IMR-90 (cell line): ENCODE data around the gene RERE. TPM values are rescaled to one million over a fixed set of nuclear protein-coding genes. Genes with fewer than 3 reads are reported as not detected.

ENCODE experiments used
- ATAC-seq: fragments of 200-7000 bp; cut with Tn5 transposase; 2 replicates; pipeline ENCODE4 v1.9.1; 2020; ENCODE audit warnings: low read depth, mild to moderate bottlenecking, moderate library complexity
- BruUV-seq: library from RNA; stranded (reverse); fragments of 400-500 nt; replicated peaks from 2 replicates; lab custom pipeline; 2021; lab: Mats Ljungman, UMichigan
- CTCF ChIA-PET: fragments of 300-600 bp; formaldehyde crosslinking; extraction: SDS; loops from one replicate; lab custom pipeline; 2021; ENCODE audit warnings: antibody characterized with exemption; lab: Yijun Ruan, JAX
- POLR2A ChIA-PET: fragments of 300-600 bp; sonication (Branson Sonifier 250); formaldehyde crosslinking; loops from one replicate; lab custom pipeline; 2022; ENCODE audit warnings: antibody characterized with exemption; ENCODE audit not compliant: unreplicated experiment; lab: Charles Lee
- DNase-seq: peaks from one replicate; pipeline ENCODE4 v3.0.0; 2013
- H2AFZ ChIP-seq: replicated peaks from 2 replicates; pipeline ENCODE3; 2013; ENCODE audit warnings: low read length, mild to moderate bottlenecking; ENCODE audit not compliant: poor library complexity
- H2AK5ac ChIP-seq: 2 replicates; pipeline ENCODE4 v1.6.1; 2013; ENCODE audit warnings: low read depth, low read length, inconsistent platforms
- H2AK9ac ChIP-seq: replicated peaks from 2 replicates; pipeline ENCODE3; 2013; ENCODE audit warnings: mild to moderate bottlenecking, low read depth, low read length, moderate library complexity; ENCODE audit not compliant: poor library complexity
- H2BK120ac ChIP-seq: 2 replicates; pipeline ENCODE4 v1.6.1; 2013; ENCODE audit warnings: low read depth, low read length, inconsistent platforms
- H2BK15ac ChIP-seq: 3 replicates; pipeline ENCODE4 v1.6.1; 2013; ENCODE audit warnings: low read depth, low read length, inconsistent platforms
- H2BK20ac ChIP-seq: 2 replicates; pipeline ENCODE4 v1.6.1; 2013; ENCODE audit warnings: low read depth, mild to moderate bottlenecking, inconsistent platforms, low read length, moderate library complexity
- H2BK5ac ChIP-seq: 2 replicates; pipeline ENCODE4 v1.6.1; 2013; ENCODE audit warnings: mild to moderate bottlenecking, low read depth, low read length, inconsistent platforms; ENCODE audit not compliant: poor library complexity, severe bottlenecking
- H3K14ac ChIP-seq: replicated peaks from 2 replicates; pipeline ENCODE4 v1.6.1; 2013; ENCODE audit warnings: low read depth, low read length, inconsistent platforms
- H3K18ac ChIP-seq: 2 replicates; pipeline ENCODE4 v1.6.1; 2013; ENCODE audit warnings: low read depth, low read length, control low read depth
- H3K23ac ChIP-seq: 2 replicates; pipeline ENCODE4 v1.6.1; 2013; ENCODE audit warnings: low read depth, low read length, inconsistent platforms
- H3K27ac ChIP-seq: 2 replicates; pipeline ENCODE4 v1.5.1; 2013; ENCODE audit warnings: mild to moderate bottlenecking, control low read depth, low read length; ENCODE audit not compliant: insufficient read depth
- H3K27me3 ChIP-seq: 2 replicates; pipeline ENCODE4 v1.6.1; 2013; ENCODE audit warnings: low read length; ENCODE audit not compliant: control insufficient read depth, insufficient read depth
- H3K36me3 ChIP-seq: 2 replicates; pipeline ENCODE4 v1.6.1; 2013; ENCODE audit warnings: low read length, mixed read lengths; ENCODE audit not compliant: control insufficient read depth, insufficient read depth
- H3K4ac ChIP-seq: 2 replicates; pipeline ENCODE4 v1.6.1; 2013; ENCODE audit warnings: low read depth, low read length, inconsistent platforms
- H3K4me1 ChIP-seq: 2 replicates; pipeline ENCODE4 v1.6.1; 2013; ENCODE audit warnings: low read length, mixed read lengths; ENCODE audit not compliant: control insufficient read depth, insufficient read depth
- H3K4me2 ChIP-seq: 2 replicates; pipeline ENCODE4 v1.6.1; 2013; ENCODE audit warnings: low read depth, mild to moderate bottlenecking, control low read depth, low read length, moderate library complexity
- H3K4me3 ChIP-seq: 2 replicates; pipeline ENCODE4 v1.5.1; 2013; ENCODE audit warnings: low read depth, mild to moderate bottlenecking, control low read depth, low read length, moderate library complexity; ENCODE audit not compliant: insufficient read depth
- H3K56ac ChIP-seq: 2 replicates; pipeline ENCODE4 v1.6.1; 2013; ENCODE audit warnings: low read length, inconsistent platforms; ENCODE audit not compliant: insufficient read depth; ENCODE audit errors: extremely low read depth
- H3K79me1 ChIP-seq, 2 experiments: 2 replicates each; pipeline ENCODE4 v1.6.1; 2013; ENCODE audit warnings: low read length in 2 of 2, inconsistent platforms in 1 of 2, low read depth in 1 of 2
- H3K9ac ChIP-seq: 2 replicates; pipeline ENCODE4 v1.6.1; 2013; ENCODE audit warnings: low read depth, low read length, control low read depth
- H3K9me1 ChIP-seq: 2 replicates; pipeline ENCODE4 v1.6.1; 2013; ENCODE audit warnings: low read length, inconsistent platforms; ENCODE audit not compliant: insufficient read depth
- H3K9me3 ChIP-seq: 2 replicates; pipeline ENCODE4 v1.6.1; 2013; ENCODE audit warnings: low read length; ENCODE audit not compliant: control insufficient read depth, insufficient read depth
- H4K20me1 ChIP-seq: 2 replicates; pipeline ENCODE4 v1.6.1; 2013; ENCODE audit warnings: low read length, inconsistent platforms; ENCODE audit not compliant: insufficient read depth
- H4K5ac ChIP-seq: 2 replicates; pipeline ENCODE4 v1.6.1; 2013; ENCODE audit warnings: mild to moderate bottlenecking, low read depth, low read length, control low read depth
- H4K8ac ChIP-seq, 2 experiments: 2 replicates each; pipeline ENCODE4 v1.6.1; 2013; ENCODE audit warnings: low read depth in 2 of 2, low read length in 2 of 2, control low read depth in 1 of 2, inconsistent platforms in 1 of 2
- H4K91ac ChIP-seq: 2 replicates; pipeline ENCODE4 v1.6.1; 2013; ENCODE audit warnings: low read depth, low read length, inconsistent platforms; ENCODE audit not compliant: insufficient read depth
- FOS ChIP-seq: fragments of 150-350 bp; IDR thresholded peaks from 2 replicates; pipeline ENCODE4 v1.6.1; 2016; ENCODE audit warnings: low read depth, low read length
- MAFK ChIP-seq: IDR thresholded peaks from 2 replicates; pipeline ENCODE4 v1.6.1; 2012; ENCODE audit warnings: low read depth, low read length, improper control_type of control experiment
- MAZ ChIP-seq: IDR thresholded peaks from 2 replicates; pipeline ENCODE4 v1.6.1; 2012; ENCODE audit warnings: low read depth, mild to moderate bottlenecking, low read length, improper control_type of control experiment, moderate library complexity, borderline replicate concordance
- NFE2L2 ChIP-seq: fragments of 150-350 bp; IDR thresholded peaks from 2 replicates; pipeline ENCODE4 v1.6.1; 2016; ENCODE audit warnings: low read depth, mild to moderate bottlenecking, low read length
- WGBS, 2 experiments: methylation state at CpG; one replicate each; pipeline versions ENCODE4 v1.1.5 to v1.1.7; 2013; ENCODE audit warnings: missing lambda C conversion rate in 2 of 2; ENCODE audit not compliant: insufficient read length in 1 of 2; ENCODE audit errors: extremely low coverage in 2 of 2; 5-methylcytosine and 5-hydroxymethylcytosine counted together
- dilution Hi-C: fragments of 300-500 bp; cut with HindIII; formaldehyde crosslinking; loops from one replicate; pipeline ENCODE4 v1.14.3; 2018; ENCODE audit warnings: low sequenced_read_pairs; ENCODE audit not compliant: unreplicated experiment
- in situ Hi-C: fragments of 300-500 bp; cut with MboI; formaldehyde crosslinking; loops from 3 replicates; pipeline ENCODE4 v1.14.3; 2019; ENCODE audit warnings: low sequenced_read_pairs, inconsistent platforms, mixed read lengths
- intact Hi-C: fragments of 100-400 bp; cut with micrococcal nuclease; formaldehyde crosslinking; loops from 2 replicates; pipeline ENCODE4 v1.10.0; 2022
- polyA plus RNA-seq, 3 experiments: library from polyadenylated mRNA; depleted of rRNA; stranded (reverse); fragments of >200 nt; gene quantifications; 2 replicates each; pipeline ENCODE4 v1.2.3, GENCODE V29; 2012; ENCODE audit warnings: low replicate concordance in 1 of 3
- total RNA-seq: library from RNA; depleted of rRNA; stranded (reverse); fragments of >200 nt; gene quantifications from 2 replicates; pipeline ENCODE4 v1.2.3, GENCODE V29; 2012

The RERE gene
- total and polyA plus RNA-seq, 2 of the 4 experiments (the other 2 are of a cell fraction) = 11.5 to 25.1 TPM

DNA sequence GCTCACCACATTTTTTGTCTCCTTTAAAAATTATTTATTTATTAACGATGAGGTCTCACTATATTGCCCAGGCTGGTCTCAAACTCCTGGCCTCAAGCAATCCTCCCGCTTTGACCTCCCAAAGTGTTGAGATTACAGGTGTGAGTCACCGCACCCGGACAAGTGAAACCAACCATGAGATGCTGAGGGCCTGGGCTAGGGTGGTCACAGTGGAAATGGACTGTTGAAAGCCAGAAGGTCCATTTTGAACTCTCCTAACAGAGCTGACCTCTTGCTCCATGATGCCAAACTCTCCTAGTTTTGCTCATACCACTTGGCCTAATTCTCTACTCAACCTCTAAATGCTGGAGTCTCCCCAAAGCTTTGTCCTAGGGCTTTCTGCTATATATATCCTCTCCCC lies 390.4 kb downstream of the RERE start:
- Histone ChIP-seq H2BK5ac (no peak overlapping the region), H2BK15ac (no peak overlapping the region), H3K4me2 (no peak overlapping the region), H2AFZ (no peak overlapping the region), H3K36me3 (no peaks in the 10 kb centered on the region), H3K4ac (no peak overlapping the region), H2AK9ac (no peak overlapping the region), H4K5ac (no peak overlapping the region), H3K9ac (no peak overlapping the region), H3K56ac (no peak overlapping the region), H3K27me3 (no peaks in the 10 kb centered on the region), H3K9me3 (no peaks in the 10 kb centered on the region), H3K23ac (0 out of 2 replicates have a peak overlapping the region, but pooled peaks have one; percentile 33), H3K9me1 (peaks cover 16% of the 10 kb centered on the region; the same call in 1 of the 2 replicates), H4K8ac (no peak overlapping the region), H3K4me1 (peaks cover 11% of the 10 kb centered on the region), H3K14ac (no peak overlapping the region), H2AK5ac (no peak overlapping the region), H2BK120ac (no peak overlapping the region), H3K27ac (no peak overlapping the region), H4K20me1 (peaks cover 18% of the 10 kb centered on the region; the same call in 1 of the 2 replicates), H3K4me3 (no peak overlapping the region), H3K79me1 (peaks cover 33 to 79% of the 10 kb centered on the region in 2 experiments; a peak in 3 of 4 replicates), H4K91ac (no peak overlapping the region), H3K18ac (no peak overlapping the region), H2BK20ac (no peak overlapping the region)
- intact Hi-C loops = no loop called here
- in situ Hi-C loops = no loop called here
- TF ChIP-seq NFE2L2 = no peak
- no peak for TF ChIP-seq MAFK
- TF ChIP-seq MAZ = no peak
- TF ChIP-seq FOS = no peak
- ChIA-PET CTCF (no interaction called here), POLR2A (no interaction called here)
- DNase-seq (no peak), ATAC-seq (no peak)
- no TSS peak for BruUV-seq
- WGBS, 2 experiments = no CpG with 5 or more reads among the region's 4 CpGs
- dilution Hi-C loops = no loop called here
